SKM-1 (cell line): ENCODE data around the gene GNAI3.

Experiments used
- DNase-seq: peaks from one replicate; lab custom pipeline; 2025; ENCODE audit not compliant: unreplicated experiment; lab: John Stamatoyannopoulos, UW

GNAI3 gene

GRCh38 chr1:109657970-109658369, 109.6 kb downstream of the GNAI3 start:
- DNase-seq, result no peak

GRCh38 chr1:109658533-109659042, 110.2 kb downstream of the GNAI3 start:
- no peak for DNase-seq

- no peak for DNase-seq
These were observed 110.7 kb downstream of the GNAI3 start for GRCh38 chr1:109659145-109659544.

GRCh38 chr1:109659997-109660690, 111.7 kb downstream of the GNAI3 start:
- DNase-seq, result peak; percentile 19

- peak; percentile 24 for DNase-seq
These were observed 112.2 kb downstream of the GNAI3 start for GRCh38 chr1:109660691-109661026.

- no peak for DNase-seq
These were observed 113.0 kb downstream of the GNAI3 start for GRCh38 chr1:109661391-109661790.

DNA sequence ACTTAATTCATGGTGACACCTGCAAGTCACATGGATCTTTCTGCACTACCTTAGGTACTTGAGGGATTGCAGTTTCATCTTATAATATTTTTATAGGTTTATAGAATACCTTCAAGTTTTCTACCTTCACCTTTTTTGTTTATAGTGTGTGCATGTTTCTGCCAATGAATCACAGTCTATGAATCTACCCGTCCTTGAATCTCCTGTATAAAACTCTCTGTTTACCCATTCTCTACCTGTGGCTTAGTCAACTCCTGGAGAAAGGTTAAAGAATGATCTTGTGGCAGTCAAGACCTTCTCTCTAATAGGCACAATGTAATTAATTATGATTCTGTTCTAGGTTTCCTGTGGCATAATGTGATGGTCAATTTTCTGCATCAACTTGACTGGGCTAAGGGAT, 116.3 kb downstream of the GNAI3 start:
- no peak for DNase-seq

GRCh38 chr1:109667452-109668122, 119.2 kb downstream of the GNAI3 start, which contains the start of gene GSTM2:
Gene GSTM2, plus strand, starts transcription at chr1:109668057. Its CDS starts 59 bp downstream, at chr1:109668116.
- no peak for DNase-seq
